ENCODE data around the gene MCTP1.

MCTP1 gene

GRCh38 chr5:94793816-94794198 lies 491.1 kb downstream of the MCTP1 start:
- no peak for DNase-seq

- no peak for DNase-seq
Observed at GRCh38 chr5:94793113-94793815, 491.6 kb downstream of the MCTP1 start.

GRCh38 chr5:94791829-94792228 lies 493.1 kb downstream of the MCTP1 start:
- no peak for DNase-seq

GRCh38 chr5:94788527-94788926 lies 496.4 kb downstream of the MCTP1 start:
- no peak for DNase-seq

GRCh38 chr5:94784536-94785505 lies 500.1 kb downstream of the MCTP1 start:
- DNase-seq = no peak

GRCh38 chr5:94782383-94782782 lies 502.5 kb downstream of the MCTP1 start:
- DNase-seq = peak; percentile 57

GRCh38 chr5:94779684-94780083 lies 505.2 kb downstream of the MCTP1 start:
- no peak for DNase-seq

- DNase-seq = peak; percentile 63
Observed at GRCh38 chr5:94778732-94779131, 506.2 kb downstream of the MCTP1 start.

- DNase-seq = peak; percentile 61
Observed at GRCh38 chr5:94778299-94778698, 506.6 kb downstream of the MCTP1 start.

GRCh38 chr5:94777056-94777880 lies 507.6 kb downstream of the MCTP1 start:
- no peak for DNase-seq

- no peak for DNase-seq
Observed at GRCh38 chr5:94776167-94776566, 508.7 kb downstream of the MCTP1 start.

GRCh38 chr5:94775088-94775487 lies 509.8 kb downstream of the MCTP1 start:
- DNase-seq = no peak

GRCh38 chr5:94771742-94772141 lies 513.2 kb downstream of the MCTP1 start:
- DNase-seq = no peak

GRCh38 chr5:94769996-94770395 lies 514.9 kb downstream of the MCTP1 start:
- no peak for DNase-seq

- DNase-seq = no peak
Observed at GRCh38 chr5:94761786-94762185, 523.1 kb downstream of the MCTP1 start.

- DNase-seq = no peak
Observed at GRCh38 chr5:94761055-94761454, 523.8 kb downstream of the MCTP1 start.

- DNase-seq = no peak
Observed at GRCh38 chr5:94759961-94760360, 524.9 kb downstream of the MCTP1 start.

- no peak for DNase-seq
Observed at GRCh38 chr5:94759022-94759421, 525.9 kb downstream of the MCTP1 start.

GRCh38 chr5:94754824-94755223 lies 530.1 kb downstream of the MCTP1 start:
- no peak for DNase-seq

- DNase-seq = no peak
Observed at GRCh38 chr5:94751460-94751859, 533.4 kb downstream of the MCTP1 start.

- DNase-seq = no peak
Observed at GRCh38 chr5:94750681-94751080, 534.2 kb downstream of the MCTP1 start.

- DNase-seq = no peak
Observed at GRCh38 chr5:94749042-94749441, 535.9 kb downstream of the MCTP1 start.

GRCh38 chr5:94748212-94748611 lies 536.7 kb downstream of the MCTP1 start:
- no peak for DNase-seq
